Peyer's patch (tissue), 4 donors: ENCODE data around the gene DRD3. TPM values are rescaled to one million over a fixed set of nuclear protein-coding genes. Genes with fewer than 3 reads are reported as not detected.

ENCODE experiments used
- DNase-seq, 3 donors: peaks; one replicate each; pipeline ENCODE4 v3.0.0-alpha.2; 2017 to 2019
- H3K27ac ChIP-seq, 4 donors: fragments of 200-600 bp; sonication (generic); one replicate each; pipeline ENCODE4 v1.5.1; 2016 to 2019
- H3K27me3 ChIP-seq, 2 donors: fragments of 200-600 bp; sonication (generic); one replicate each; pipeline ENCODE4 v1.5.1; 2019
- H3K36me3 ChIP-seq, 3 donors: fragments of 200-600 bp; sonication (generic); one replicate each; pipeline ENCODE4 v1.5.1; 2016 to 2019
- H3K4me1 ChIP-seq, 4 donors: fragments of 200-600 bp; sonication (generic); one replicate each; pipeline ENCODE4 v1.5.1; 2016 to 2019
- H3K4me3 ChIP-seq, 4 donors: fragments of 200-600 bp; sonication (generic); 1 replicate in 3 of 4; 2 replicates in 1 of 4; pipeline ENCODE4 v1.5.1; 2016 to 2019; ENCODE audit warnings: mild to moderate bottlenecking in 1 of 4
- H3K9me3 ChIP-seq, 4 donors: fragments of 200-600 bp; sonication (generic); one replicate each; pipeline ENCODE4 v1.5.1; 2016 to 2019; ENCODE audit warnings: mild to moderate bottlenecking in 1 of 4
- CTCF ChIP-seq, 6 experiments: fragments of 450-650 bp in 4 of 6; fragments of 200-600 bp in 2 of 6; sonication (generic) in 1 of 6; IDR thresholded peaks; one replicate each; pipeline ENCODE4 v1.5.1; 2017 to 2019; ENCODE audit warnings: antibody characterized with exemption in 6 of 6, mild to moderate bottlenecking in 3 of 6, moderate library complexity in 1 of 6
- POLR2A ChIP-seq, 2 donors: fragments of 450-650 bp; IDR thresholded peaks; one replicate each; pipeline ENCODE4 v1.5.1; 2017; ENCODE audit warnings: antibody characterized with exemption in 2 of 2, mild to moderate bottlenecking in 2 of 2, moderate library complexity in 2 of 2
- total RNA-seq, 4 donors: library from RNA; depleted of rRNA; stranded (reverse); fragments of >200 nt; gene quantifications; one replicate each; pipeline ENCODE4 v1.1.0, GENCODE V29; 2016

The DRD3 gene
- total RNA-seq, 4 donors from 2014 or later = not detected

GRCh38 chr3:114168150-114168549 is 10.7 kb downstream of the DRD3 start:
- no peak for DNase-seq
- no peaks in the 10 kb centered on the region for H3K36me3 ChIP-seq
- H3K9me3 ChIP-seq = no peaks in the 10 kb centered on the region
- no peak overlapping the region for H3K4me3 ChIP-seq
- H3K27me3 ChIP-seq = no peaks in the 10 kb centered on the region
- H3K27ac ChIP-seq = no peak overlapping the region
- no peaks in the 10 kb centered on the region for H3K4me1 ChIP-seq
- no peak for TF ChIP-seq POLR2A (IDR thresholded peaks at IDR 0.05)

- H3K27ac ChIP-seq = no peak overlapping the region
- no peaks in the 10 kb centered on the region for H3K27me3 ChIP-seq
- H3K4me3 ChIP-seq = no peak overlapping the region
- no peaks in the 10 kb centered on the region for H3K9me3 ChIP-seq
- no peaks in the 10 kb centered on the region for H3K36me3 ChIP-seq
- peaks cover 0 to 7% (median 0%) of the 10 kb centered on the region in 4 donors for H3K4me1 ChIP-seq
- TF ChIP-seq POLR2A (IDR thresholded peaks at IDR 0.05) = no peak
- TF ChIP-seq CTCF (IDR thresholded peaks at IDR 0.05) = no peak
- no peak for DNase-seq
Measured at GRCh38 chr3:114157321-114157720, 21.5 kb downstream of the DRD3 start.

GRCh38 chr3:114155370-114155821 is 23.5 kb downstream of the DRD3 start:
- Histone ChIP-seq H3K27ac (no peak overlapping the region), H3K27me3 (no peaks in the 10 kb centered on the region), H3K4me3 (no peak overlapping the region), H3K4me1 (peaks cover 0 to 8% (median 0%) of the 10 kb centered on the region in 4 donors), H3K9me3 (no peaks in the 10 kb centered on the region), H3K36me3 (no peaks in the 10 kb centered on the region)
- DNase-seq = peak in 2 of 3 donors; percentile 23 to 53
- TF ChIP-seq POLR2A (IDR thresholded peaks at IDR 0.05) = no peak
- TF ChIP-seq CTCF (IDR thresholded peaks at IDR 0.05) = peak in 4 of 6 experiments; percentile 15 to 36 (median 20)

- TF ChIP-seq POLR2A (IDR thresholded peaks at IDR 0.05) (no peak), CTCF (IDR thresholded peaks at IDR 0.05) (no peak)
- no peaks in the 10 kb centered on the region for H3K27me3 ChIP-seq
- DNase-seq = no peak
- no peaks in the 10 kb centered on the region for H3K36me3 ChIP-seq
- peaks cover 0 to 8% (median 0%) of the 10 kb centered on the region in 4 donors for H3K4me1 ChIP-seq
- H3K4me3 ChIP-seq = no peak overlapping the region
- H3K9me3 ChIP-seq = no peaks in the 10 kb centered on the region
- H3K27ac ChIP-seq = no peak overlapping the region
Measured at GRCh38 chr3:114154321-114154821, 24.5 kb downstream of the DRD3 start.

GRCh38 chr3:114152519-114153151 is 26.2 kb downstream of the DRD3 start:
- no peaks in the 10 kb centered on the region for H3K27me3 ChIP-seq
- peak overlapping the region; percentile 42 to 60 (median 54) for H3K4me3 ChIP-seq
- H3K27ac ChIP-seq = peak overlapping the region in 1 of 4 donors; percentile 64
- H3K9me3 ChIP-seq = no peaks in the 10 kb centered on the region
- no peaks in the 10 kb centered on the region for H3K36me3 ChIP-seq
- DNase-seq = peak; percentile 82 to 92 (median 87)
- TF ChIP-seq POLR2A (IDR thresholded peaks at IDR 0.05) (no peak), CTCF (IDR thresholded peaks at IDR 0.05) (peak; percentile 74 to 93 (median 79))
- peaks cover 0 to 8% (median 0%) of the 10 kb centered on the region in 4 donors for H3K4me1 ChIP-seq

- Histone ChIP-seq H3K4me1 (peaks cover 0 to 8% (median 0%) of the 10 kb centered on the region in 4 donors), H3K36me3 (no peaks in the 10 kb centered on the region), H3K27me3 (no peaks in the 10 kb centered on the region), H3K9me3 (no peaks in the 10 kb centered on the region), H3K4me3 (no peak overlapping the region), H3K27ac (no peak overlapping the region)
- no peak for DNase-seq
- TF ChIP-seq POLR2A (IDR thresholded peaks at IDR 0.05) (no peak), CTCF (IDR thresholded peaks at IDR 0.05) (no peak)
Measured at GRCh38 chr3:114151091-114151490, 27.8 kb downstream of the DRD3 start.
